AG09319 (cell line): ENCODE results near the gene ZBTB11.
"Not testable (repeated sequence)": the region's sequence is repeated elsewhere in the genome, so short reads cannot be mapped to it uniquely, and the experiment has no call there.

Experiments
- DNase-seq: peaks from one replicate; pipeline ENCODE4 v3.0.0-alpha.2; 2010; ENCODE audit warnings: low read depth; ENCODE audit errors: extremely low read depth
- CTCF ChIP-seq: IDR thresholded peaks from 2 replicates; pipeline ENCODE4 v1.5.1; 2011; ENCODE audit warnings: low read depth, mild to moderate bottlenecking, inconsistent platforms, low read length, moderate library complexity

The ZBTB11 gene

GRCh38 chr3:101633186-101633585 is 43.7 kb downstream of the ZBTB11 start:
- DNase-seq = no peak
- no peak for TF ChIP-seq CTCF

GRCh38 chr3:101632586-101632985 is 44.3 kb downstream of the ZBTB11 start:
- TF ChIP-seq CTCF = no peak
- DNase-seq = no peak

- DNase-seq = not testable (repeated sequence)
Observed at GRCh38 chr3:101631959-101632358, 45.0 kb downstream of the ZBTB11 start.

GRCh38 chr3:101631098-101631796 is 45.7 kb downstream of the ZBTB11 start:
- DNase-seq = no peak
- no peak for TF ChIP-seq CTCF

- no peak for DNase-seq
- TF ChIP-seq CTCF = no peak
Observed at GRCh38 chr3:101629219-101629618, 47.7 kb downstream of the ZBTB11 start.

GRCh38 chr3:101625879-101626278 is 51.1 kb downstream of the ZBTB11 start:
- TF ChIP-seq CTCF = no peak
- no peak for DNase-seq

GRCh38 chr3:101624857-101625256 is 52.1 kb downstream of the ZBTB11 start:
- no peak for DNase-seq
- no peak for TF ChIP-seq CTCF

GRCh38 chr3:101623656-101624055 is 53.3 kb downstream of the ZBTB11 start:
- TF ChIP-seq CTCF = no peak
- no peak for DNase-seq
